ENCODE data around the gene TMEM164. TPM values are rescaled to one million over a fixed set of nuclear protein-coding genes. Genes with fewer than 3 reads are reported as not detected.

TMEM164 gene
- total and polyA plus RNA-seq, 2 experiments from 2014 or later: 3.4 to 17.2 TPM

DNA sequence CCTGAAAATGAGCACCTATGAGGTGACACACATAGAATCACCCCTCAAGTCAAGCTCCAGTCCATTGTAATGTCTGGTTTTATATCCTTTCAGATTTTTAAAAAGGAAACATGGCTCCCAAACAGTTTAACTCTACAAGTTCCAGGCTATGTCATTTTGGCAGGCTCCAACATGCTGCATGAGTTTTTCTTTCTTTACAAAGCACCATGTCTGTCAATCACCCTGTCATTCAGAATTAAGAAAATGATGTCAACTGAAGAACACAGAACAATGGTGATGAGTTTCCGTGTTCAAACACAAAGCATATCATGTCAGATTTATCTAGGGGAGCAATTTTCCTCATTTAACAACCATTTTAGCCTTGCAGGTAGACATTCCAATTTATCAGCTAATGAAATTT is 208.4 kb downstream of the TMEM164 start:
- H3K4me1 ChIP-seq (ENCODE audit: insufficient read depth): no peaks in the 10 kb centered on the region
- H3K9me3 Mint-ChIP-seq: no peaks in the 10 kb centered on the region
- no peaks in the 10 kb centered on the region; the same call in 1 of the 2 replicates for H3K36me3 ChIP-seq (ENCODE audit: insufficient read depth)
- DNase-seq (ENCODE audit: low spot score): no peak
- TF ChIP-seq NANOG (IDR thresholded peaks at IDR 0.05; ENCODE audit: borderline replicate concordance): no peak
- TF ChIP-seq, protein P1, sequence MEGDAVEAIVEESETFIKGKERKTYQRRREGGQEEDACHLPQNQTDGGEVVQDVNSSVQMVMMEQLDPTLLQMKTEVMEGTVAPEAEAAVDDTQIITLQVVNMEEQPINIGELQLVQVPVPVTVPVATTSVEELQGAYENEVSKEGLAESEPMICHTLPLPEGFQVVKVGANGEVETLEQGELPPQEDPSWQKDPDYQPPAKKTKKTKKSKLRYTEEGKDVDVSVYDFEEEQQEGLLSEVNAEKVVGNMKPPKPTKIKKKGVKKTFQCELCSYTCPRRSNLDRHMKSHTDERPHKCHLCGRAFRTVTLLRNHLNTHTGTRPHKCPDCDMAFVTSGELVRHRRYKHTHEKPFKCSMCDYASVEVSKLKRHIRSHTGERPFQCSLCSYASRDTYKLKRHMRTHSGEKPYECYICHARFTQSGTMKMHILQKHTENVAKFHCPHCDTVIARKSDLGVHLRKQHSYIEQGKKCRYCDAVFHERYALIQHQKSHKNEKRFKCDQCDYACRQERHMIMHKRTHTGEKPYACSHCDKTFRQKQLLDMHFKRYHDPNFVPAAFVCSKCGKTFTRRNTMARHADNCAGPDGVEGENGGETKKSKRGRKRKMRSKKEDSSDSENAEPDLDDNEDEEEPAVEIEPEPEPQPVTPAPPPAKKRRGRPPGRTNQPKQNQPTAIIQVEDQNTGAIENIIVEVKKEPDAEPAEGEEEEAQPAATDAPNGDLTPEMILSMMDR (conservative IDR thresholded peaks at IDR 0.05; ENCODE audit: low read depth in 2 of 2): no peak
- TF ChIP-seq STAT1 (IDR thresholded peaks at IDR 0.05; ENCODE audit: unreplicated experiment): no peak
- TF ChIP-seq CREB1 (CRISPR knock-in tag; IDR thresholded peaks at IDR 0.05; ENCODE audit: low read depth): no peak
- TF ChIP-seq, protein P2, sequence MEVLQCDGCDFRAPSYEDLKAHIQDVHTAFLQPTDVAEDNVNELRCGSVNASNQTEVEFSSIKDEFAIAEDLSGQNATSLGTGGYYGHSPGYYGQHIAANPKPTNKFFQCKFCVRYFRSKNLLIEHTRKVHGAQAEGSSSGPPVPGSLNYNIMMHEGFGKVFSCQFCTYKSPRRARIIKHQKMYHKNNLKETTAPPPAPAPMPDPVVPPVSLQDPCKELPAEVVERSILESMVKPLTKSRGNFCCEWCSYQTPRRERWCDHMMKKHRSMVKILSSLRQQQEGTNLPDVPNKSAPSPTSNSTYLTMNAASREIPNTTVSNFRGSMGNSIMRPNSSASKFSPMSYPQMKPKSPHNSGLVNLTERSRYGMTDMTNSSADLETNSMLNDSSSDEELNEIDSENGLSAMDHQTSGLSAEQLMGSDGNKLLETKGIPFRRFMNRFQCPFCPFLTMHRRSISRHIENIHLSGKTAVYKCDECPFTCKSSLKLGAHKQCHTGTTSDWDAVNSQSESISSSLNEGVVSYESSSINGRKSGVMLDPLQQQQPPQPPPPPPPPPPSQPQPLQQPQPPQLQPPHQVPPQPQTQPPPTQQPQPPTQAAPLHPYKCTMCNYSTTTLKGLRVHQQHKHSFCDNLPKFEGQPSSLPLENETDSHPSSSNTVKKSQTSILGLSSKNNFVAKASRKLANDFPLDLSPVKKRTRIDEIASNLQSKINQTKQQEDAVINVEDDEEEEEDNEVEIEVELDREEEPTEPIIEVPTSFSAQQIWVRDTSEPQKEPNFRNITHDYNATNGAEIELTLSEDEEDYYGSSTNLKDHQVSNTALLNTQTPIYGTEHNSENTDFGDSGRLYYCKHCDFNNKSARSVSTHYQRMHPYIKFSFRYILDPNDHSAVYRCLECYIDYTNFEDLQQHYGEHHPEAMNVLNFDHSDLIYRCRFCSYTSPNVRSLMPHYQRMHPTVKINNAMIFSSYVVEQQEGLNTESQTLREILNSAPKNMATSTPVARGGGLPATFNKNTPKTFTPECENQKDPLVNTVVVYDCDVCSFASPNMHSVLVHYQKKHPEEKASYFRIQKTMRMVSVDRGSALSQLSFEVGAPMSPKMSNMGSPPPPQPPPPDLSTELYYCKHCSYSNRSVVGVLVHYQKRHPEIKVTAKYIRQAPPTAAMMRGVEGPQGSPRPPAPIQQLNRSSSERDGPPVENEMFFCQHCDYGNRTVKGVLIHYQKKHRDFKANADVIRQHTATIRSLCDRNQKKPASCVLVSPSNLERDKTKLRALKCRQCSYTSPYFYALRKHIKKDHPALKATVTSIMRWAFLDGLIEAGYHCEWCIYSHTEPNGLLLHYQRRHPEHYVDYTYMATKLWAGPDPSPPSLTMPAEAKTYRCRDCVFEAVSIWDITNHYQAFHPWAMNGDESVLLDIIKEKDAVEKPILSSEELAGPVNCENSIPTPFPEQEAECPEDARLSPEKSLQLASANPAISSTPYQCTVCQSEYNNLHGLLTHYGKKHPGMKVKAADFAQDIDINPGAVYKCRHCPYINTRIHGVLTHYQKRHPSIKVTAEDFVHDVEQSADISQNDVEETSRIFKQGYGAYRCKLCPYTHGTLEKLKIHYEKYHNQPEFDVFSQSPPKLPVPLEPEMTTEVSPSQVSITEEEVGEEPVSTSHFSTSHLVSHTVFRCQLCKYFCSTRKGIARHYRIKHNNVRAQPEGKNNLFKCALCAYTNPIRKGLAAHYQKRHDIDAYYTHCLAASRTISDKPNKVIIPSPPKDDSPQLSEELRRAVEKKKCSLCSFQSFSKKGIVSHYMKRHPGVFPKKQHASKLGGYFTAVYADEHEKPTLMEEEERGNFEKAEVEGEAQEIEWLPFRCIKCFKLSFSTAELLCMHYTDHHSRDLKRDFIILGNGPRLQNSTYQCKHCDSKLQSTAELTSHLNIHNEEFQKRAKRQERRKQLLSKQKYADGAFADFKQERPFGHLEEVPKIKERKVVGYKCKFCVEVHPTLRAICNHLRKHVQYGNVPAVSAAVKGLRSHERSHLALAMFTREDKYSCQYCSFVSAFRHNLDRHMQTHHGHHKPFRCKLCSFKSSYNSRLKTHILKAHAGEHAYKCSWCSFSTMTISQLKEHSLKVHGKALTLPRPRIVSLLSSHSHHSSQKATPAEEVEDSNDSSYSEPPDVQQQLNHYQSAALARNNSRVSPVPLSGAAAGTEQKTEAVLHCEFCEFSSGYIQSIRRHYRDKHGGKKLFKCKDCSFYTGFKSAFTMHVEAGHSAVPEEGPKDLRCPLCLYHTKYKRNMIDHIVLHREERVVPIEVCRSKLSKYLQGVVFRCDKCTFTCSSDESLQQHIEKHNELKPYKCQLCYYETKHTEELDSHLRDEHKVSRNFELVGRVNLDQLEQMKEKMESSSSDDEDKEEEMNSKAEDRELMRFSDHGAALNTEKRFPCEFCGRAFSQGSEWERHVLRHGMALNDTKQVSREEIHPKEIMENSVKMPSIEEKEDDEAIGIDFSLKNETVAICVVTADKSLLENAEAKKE (CRISPR knock-in tag; IDR thresholded peaks at IDR 0.05): no peak
- TF ChIP-seq JUNB (IDR thresholded peaks at IDR 0.05; ENCODE audit: unreplicated experiment): no peak
- TF ChIP-seq, protein P3, sequence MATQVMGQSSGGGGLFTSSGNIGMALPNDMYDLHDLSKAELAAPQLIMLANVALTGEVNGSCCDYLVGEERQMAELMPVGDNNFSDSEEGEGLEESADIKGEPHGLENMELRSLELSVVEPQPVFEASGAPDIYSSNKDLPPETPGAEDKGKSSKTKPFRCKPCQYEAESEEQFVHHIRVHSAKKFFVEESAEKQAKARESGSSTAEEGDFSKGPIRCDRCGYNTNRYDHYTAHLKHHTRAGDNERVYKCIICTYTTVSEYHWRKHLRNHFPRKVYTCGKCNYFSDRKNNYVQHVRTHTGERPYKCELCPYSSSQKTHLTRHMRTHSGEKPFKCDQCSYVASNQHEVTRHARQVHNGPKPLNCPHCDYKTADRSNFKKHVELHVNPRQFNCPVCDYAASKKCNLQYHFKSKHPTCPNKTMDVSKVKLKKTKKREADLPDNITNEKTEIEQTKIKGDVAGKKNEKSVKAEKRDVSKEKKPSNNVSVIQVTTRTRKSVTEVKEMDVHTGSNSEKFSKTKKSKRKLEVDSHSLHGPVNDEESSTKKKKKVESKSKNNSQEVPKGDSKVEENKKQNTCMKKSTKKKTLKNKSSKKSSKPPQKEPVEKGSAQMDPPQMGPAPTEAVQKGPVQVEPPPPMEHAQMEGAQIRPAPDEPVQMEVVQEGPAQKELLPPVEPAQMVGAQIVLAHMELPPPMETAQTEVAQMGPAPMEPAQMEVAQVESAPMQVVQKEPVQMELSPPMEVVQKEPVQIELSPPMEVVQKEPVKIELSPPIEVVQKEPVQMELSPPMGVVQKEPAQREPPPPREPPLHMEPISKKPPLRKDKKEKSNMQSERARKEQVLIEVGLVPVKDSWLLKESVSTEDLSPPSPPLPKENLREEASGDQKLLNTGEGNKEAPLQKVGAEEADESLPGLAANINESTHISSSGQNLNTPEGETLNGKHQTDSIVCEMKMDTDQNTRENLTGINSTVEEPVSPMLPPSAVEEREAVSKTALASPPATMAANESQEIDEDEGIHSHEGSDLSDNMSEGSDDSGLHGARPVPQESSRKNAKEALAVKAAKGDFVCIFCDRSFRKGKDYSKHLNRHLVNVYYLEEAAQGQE (IDR thresholded peaks at IDR 0.05; ENCODE audit: unreplicated experiment): no peak
- no peak for TF ChIP-seq EZH2phosphoT487 (IDR thresholded peaks at IDR 0.05; ENCODE audit: unreplicated experiment)
- TF ChIP-seq EZH2 (IDR thresholded peaks at IDR 0.05; ENCODE audit: low read depth, unreplicated experiment): no peak
- no peak for TF ChIP-seq ZNF114 (CRISPR knock-in tag; IDR thresholded peaks at IDR 0.05)
- TF ChIP-seq ZNF331 (CRISPR knock-in tag; IDR thresholded peaks at IDR 0.05; ENCODE audit: low read depth): no peak
- no peak overlapping the region for H3K4me2 ChIP-seq
- no peaks in the 10 kb centered on the region for H3K36me3 Mint-ChIP-seq (ENCODE audit: low read depth)
- no peak overlapping the region for H3K4me3 ChIP-seq
- no peak overlapping the region for H3K27ac ChIP-seq (ENCODE audit: low read depth)
- H4K20me1 ChIP-seq (replicated peaks; ENCODE audit: insufficient read depth): no peaks in the 10 kb centered on the region; the same call in 1 of the 2 replicates
- no peak for ATAC-seq
- H3K27me3 ChIP-seq (ENCODE audit: insufficient read depth): no peaks in the 10 kb centered on the region
- no peak overlapping the region for H3K4me3 Mint-ChIP-seq
- no peak overlapping the region for H2AFZ ChIP-seq
- no peak overlapping the region for H3K27ac Mint-ChIP-seq
- peaks cover 2% of the 10 kb centered on the region for H3K27me3 Mint-ChIP-seq (ENCODE audit: insufficient read depth, low read depth, poor library complexity)
- H3F3A ChIP-seq (replicated peaks; ENCODE audit: low read depth): no peaks in the 10 kb centered on the region
- no peaks in the 10 kb centered on the region for H3K9me2 ChIP-seq (ENCODE audit: insufficient read depth)
- no peaks in the 10 kb centered on the region for H3K79me2 ChIP-seq (replicated peaks; ENCODE audit: insufficient read depth)
- peaks cover 13% of the 10 kb centered on the region; the same call in 2 of the 3 replicates for H3K4me1 Mint-ChIP-seq
